Endothelial cell of umbilical vein (primary cell): ENCODE results near the gene CTDP1. TPM values are rescaled to one million over a fixed set of nuclear protein-coding genes. Genes with fewer than 3 reads are reported as not detected.

ENCODE experiments used
- BruUV-seq: library from RNA; stranded (reverse); fragments of 400-500 nt; replicated peaks from 2 replicates; lab custom pipeline; 2021; lab: Mats Ljungman, UMichigan
- CTCF ChIA-PET: fragments of 300-600, 350-600 bp; sonication (Branson Sonifier 250); formaldehyde crosslinking; loops from one replicate; lab custom pipeline; 2021; ENCODE audit warnings: antibody characterized with exemption, inconsistent platforms; lab: Charles Lee
- POLR2A ChIA-PET: fragments of 300-600, 350-600 bp; sonication (Branson Sonifier 250); formaldehyde crosslinking; loops from one replicate; lab custom pipeline; 2021; ENCODE audit warnings: antibody characterized with exemption, inconsistent platforms; lab: Charles Lee
- DNase-seq: peaks from one replicate; pipeline ENCODE4 v3.0.0-alpha.2; 2011; ENCODE audit warnings: low read depth, low spot score
- FAIRE-seq: peaks from 2 replicates; lab custom pipeline; 2011; peaks lifted over from hg19 to GRCh38; lab: Jason Lieb, UNC
- H2AFZ ChIP-seq: 2 replicates; pipeline ENCODE4 v1.6.0; 2012; ENCODE audit warnings: low read depth, low read length, control low read depth, inconsistent platforms
- H3K27ac ChIP-seq: 2 replicates; pipeline ENCODE4 v1.5.1; 2011; ENCODE audit warnings: low read depth, mild to moderate bottlenecking, control low read depth, low read length, moderate library complexity; ENCODE audit not compliant: insufficient read depth
- H3K27me3 ChIP-seq, 2 experiments: 2 replicates each; pipeline versions ENCODE4 v1.6.0 to v1.6.1; 2011; ENCODE audit warnings: low read length in 2 of 2, mixed read lengths in 1 of 2; ENCODE audit not compliant: control insufficient read depth in 2 of 2, insufficient read depth in 2 of 2
- H3K36me3 ChIP-seq, 2 experiments: 2 replicates in 1 of 2; 3 replicates in 1 of 2; pipeline ENCODE4 v1.5.1; 2011; ENCODE audit warnings: low read length in 2 of 2, mild to moderate bottlenecking in 1 of 2, moderate library complexity in 1 of 2; ENCODE audit not compliant: control insufficient read depth in 2 of 2, insufficient read depth in 2 of 2; ENCODE audit errors: extremely low read depth in 1 of 2
- H3K4me1 ChIP-seq: 3 replicates; pipeline ENCODE4 v1.5.1; 2011; ENCODE audit warnings: mild to moderate bottlenecking, low read length; ENCODE audit not compliant: control insufficient read depth, insufficient read depth; ENCODE audit errors: extremely low read depth
- H3K4me2 ChIP-seq: 2 replicates; pipeline ENCODE4 v1.6.1; 2011; ENCODE audit warnings: low read length, control low read depth, mixed read lengths; ENCODE audit not compliant: insufficient read depth
- H3K4me3 ChIP-seq, 3 experiments: fragments of 200-600 bp in 1 of 3; sonication (generic), shearing (Covaris generic) in 1 of 3; replicated peaks in 1 of 3; 2 replicates each; pipeline ENCODE4 v1.5.1; 2011 to 2016; ENCODE audit warnings: control low read depth in 3 of 3, low read length in 3 of 3, mild to moderate bottlenecking in 2 of 3, inconsistent platforms in 1 of 3, low read depth in 1 of 3, moderate library complexity in 1 of 3; ENCODE audit not compliant: insufficient read depth in 1 of 3
- H3K79me2 ChIP-seq: 2 replicates; pipeline ENCODE4 v1.6.0; 2012; ENCODE audit warnings: low read length, inconsistent platforms; ENCODE audit not compliant: control insufficient read depth, insufficient read depth
- H3K9ac ChIP-seq: replicated peaks from 2 replicates; pipeline ENCODE3; 2011; ENCODE audit warnings: low read length, control low read depth; ENCODE audit not compliant: insufficient read depth; ENCODE audit errors: extremely low read depth
- H3K9me1 ChIP-seq: replicated peaks from 3 replicates; pipeline ENCODE4 v1.6.0; 2011; ENCODE audit warnings: mild to moderate bottlenecking, low read length; ENCODE audit not compliant: control insufficient read depth, insufficient read depth; ENCODE audit errors: extremely low read depth
- H3K9me3 ChIP-seq: replicated peaks from 2 replicates; pipeline ENCODE4 v1.5.1; 2012; ENCODE audit warnings: low read length, inconsistent platforms; ENCODE audit not compliant: control insufficient read depth, insufficient read depth
- H4K20me1 ChIP-seq: replicated peaks from 2 replicates; pipeline ENCODE3; 2011; ENCODE audit warnings: mild to moderate bottlenecking, low read length; ENCODE audit not compliant: control insufficient read depth, insufficient read depth; ENCODE audit errors: extremely low read depth
- CTCF ChIP-seq, 2 donors: IDR thresholded peaks; 1 replicate in 1 of 2; 2 replicates in 1 of 2; pipeline ENCODE4 v1.5.1; 2011; ENCODE audit warnings: low read length in 2 of 2, mild to moderate bottlenecking in 2 of 2, moderate library complexity in 2 of 2, control low read depth in 1 of 2, inconsistent platforms in 1 of 2, low read depth in 1 of 2; ENCODE audit not compliant: insufficient read depth in 1 of 2; ENCODE audit errors: extremely low read depth in 1 of 2
- EZH2 ChIP-seq: IDR thresholded peaks from 2 replicates; pipeline ENCODE4 v1.6.1; 2012; ENCODE audit warnings: borderline replicate concordance, low read depth, mild to moderate bottlenecking, moderate library complexity, low read length, inconsistent platforms; ENCODE audit not compliant: severe bottlenecking
- FOS ChIP-seq: IDR thresholded peaks from 2 replicates; pipeline ENCODE4 v1.6.1; 2011; ENCODE audit warnings: mild to moderate bottlenecking, low read length, moderate library complexity, borderline replicate concordance; ENCODE audit not compliant: insufficient read depth
- GATA2 ChIP-seq: IDR thresholded peaks from 2 replicates; pipeline ENCODE4 v1.7.0; 2011; ENCODE audit warnings: low read depth, mild to moderate bottlenecking, moderate library complexity, mixed read lengths, low read length; ENCODE audit not compliant: insufficient read length, insufficient read depth
- JUN ChIP-seq: IDR thresholded peaks from 2 replicates; pipeline ENCODE4 v1.6.1; 2011; ENCODE audit warnings: borderline replicate concordance, low read depth; ENCODE audit not compliant: insufficient read length, insufficient read depth
- MAX ChIP-seq: IDR thresholded peaks from 2 replicates; pipeline ENCODE4 v1.6.1; 2011; ENCODE audit not compliant: insufficient read depth, insufficient read length
- MYC ChIP-seq: IDR thresholded peaks from one replicate; pipeline ENCODE4 v1.6.1; 2011; ENCODE audit warnings: mild to moderate bottlenecking, low read depth, low read length
- POLR2A ChIP-seq: IDR thresholded peaks from 2 replicates; pipeline ENCODE4 v1.6.1; 2012; ENCODE audit warnings: low read depth, mild to moderate bottlenecking, control low read depth, low read length
- POLR2AphosphoS5 ChIP-seq: IDR thresholded peaks from 2 replicates; pipeline ENCODE4 v1.6.1; 2012; ENCODE audit warnings: low read depth, mild to moderate bottlenecking, control low read depth, low read length, moderate library complexity; ENCODE audit not compliant: insufficient read depth
- dilution Hi-C: fragments of 300-500 bp; cut with MboI; formaldehyde crosslinking; loops from one replicate; pipeline ENCODE4 v1.15.0; 2019; ENCODE audit warnings: low sequenced_read_pairs; ENCODE audit not compliant: extremely low pct_ligation_motif_present
- intact Hi-C: fragments of 100-400 bp; cut with micrococcal nuclease; formaldehyde crosslinking; loops from one replicate; pipeline ENCODE4 v1.10.0; 2022
- polyA plus RNA-seq, 4 experiments: library from polyadenylated mRNA; depleted of rRNA in 3 of 4; stranded (reverse) in 3 of 4; unstranded in 1 of 4; fragments of >200 nt; gene quantifications; 2 replicates each; pipeline versions ENCODE4 v1.2.1 to v1.2.3, GENCODE V29; 2011 to 2012; ENCODE audit warnings: missing spikeins in 1 of 4
- total RNA-seq: library from RNA; stranded (reverse); gene quantifications from 2 replicates; pipeline ENCODE4 v1.2.3, GENCODE V29; 2021

CTDP1 gene
- total and polyA plus RNA-seq, 2 donors (not counting 3 experiments of a cell fraction or from before 2014, with no cell fraction given), result 15.3 to 27.6 TPM

DNA sequence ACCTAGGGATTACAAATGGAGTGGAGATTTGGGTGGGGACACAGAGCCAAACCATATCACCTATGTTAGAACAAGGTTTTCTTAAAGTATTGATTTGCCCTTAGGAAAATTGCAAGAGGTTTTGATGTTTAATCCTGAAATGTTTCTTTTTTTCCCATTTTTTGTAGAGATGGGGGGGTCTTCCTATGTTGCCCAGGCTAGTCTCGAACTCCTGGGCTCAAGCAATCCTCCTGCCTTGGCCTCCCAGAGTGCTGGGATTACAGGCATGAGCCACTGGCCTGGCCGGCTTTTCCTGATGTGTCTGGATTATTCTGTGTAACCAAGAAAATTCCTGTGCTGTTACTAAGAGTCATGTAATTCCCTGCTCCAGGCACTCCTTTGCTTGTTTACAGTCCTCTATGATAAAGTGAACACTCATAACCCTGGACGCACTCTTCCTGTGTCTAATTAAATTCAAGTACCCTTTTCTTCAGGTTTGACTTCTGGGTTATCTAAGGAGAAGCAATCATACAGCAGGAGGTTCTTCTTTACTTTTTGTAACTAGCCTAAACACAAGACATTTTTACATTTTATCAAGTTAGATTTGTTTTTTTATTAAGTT is 15.0 kb upstream of the CTDP1 start:
- TF ChIP-seq GATA2, result no peak
- TF ChIP-seq JUN, result no peak
- TF ChIP-seq FOS, result no peak
- TF ChIP-seq EZH2, result no peak
- TF ChIP-seq CTCF (IDR thresholded peaks at IDR 0.05; ENCODE audit: extremely low read depth in 1 of 2, insufficient read depth in 1 of 2, low read depth in 1 of 2, low read length in 2 of 2), result no peak
- no peak for TF ChIP-seq POLR2AphosphoS5
- TF ChIP-seq MAX, result no peak
- no peak for TF ChIP-seq MYC
- TF ChIP-seq POLR2A, result no peak
- dilution Hi-C loops, result no loop called here
- ChIA-PET POLR2A (no interaction called here), CTCF (no interaction called here)
- H3K4me1 ChIP-seq, result no peaks in the 10 kb centered on the region
- no peaks in the 10 kb centered on the region for H3K79me2 ChIP-seq
- H3K9me3 ChIP-seq, result no peaks in the 10 kb centered on the region
- no peak overlapping the region for H3K4me3 ChIP-seq
- H3K4me2 ChIP-seq, result no peak overlapping the region
- H3K9ac ChIP-seq, result no peak overlapping the region
- no peak overlapping the region for H3K27ac ChIP-seq
- intact Hi-C loops, result no loop called here
- no TSS peak for BruUV-seq
- no peak for FAIRE-seq
- peaks cover 13 to 22% of the 10 kb centered on the region in 2 experiments for H3K27me3 ChIP-seq
- no peak for DNase-seq
- H2AFZ ChIP-seq, result no peak overlapping the region
- H3K36me3 ChIP-seq, result no peaks in the 10 kb centered on the region
- H4K20me1 ChIP-seq, result no peaks in the 10 kb centered on the region
- no peaks in the 10 kb centered on the region for H3K9me1 ChIP-seq
